ENCODE measurements around the gene ADAMTS9. TPM values are rescaled to one million over a fixed set of nuclear protein-coding genes. Genes with fewer than 3 reads are reported as not detected.

The ADAMTS9 gene
- total and polyA plus RNA-seq, 7 donors = 6.7 to 65.8 (median 16.1) TPM

DNA sequence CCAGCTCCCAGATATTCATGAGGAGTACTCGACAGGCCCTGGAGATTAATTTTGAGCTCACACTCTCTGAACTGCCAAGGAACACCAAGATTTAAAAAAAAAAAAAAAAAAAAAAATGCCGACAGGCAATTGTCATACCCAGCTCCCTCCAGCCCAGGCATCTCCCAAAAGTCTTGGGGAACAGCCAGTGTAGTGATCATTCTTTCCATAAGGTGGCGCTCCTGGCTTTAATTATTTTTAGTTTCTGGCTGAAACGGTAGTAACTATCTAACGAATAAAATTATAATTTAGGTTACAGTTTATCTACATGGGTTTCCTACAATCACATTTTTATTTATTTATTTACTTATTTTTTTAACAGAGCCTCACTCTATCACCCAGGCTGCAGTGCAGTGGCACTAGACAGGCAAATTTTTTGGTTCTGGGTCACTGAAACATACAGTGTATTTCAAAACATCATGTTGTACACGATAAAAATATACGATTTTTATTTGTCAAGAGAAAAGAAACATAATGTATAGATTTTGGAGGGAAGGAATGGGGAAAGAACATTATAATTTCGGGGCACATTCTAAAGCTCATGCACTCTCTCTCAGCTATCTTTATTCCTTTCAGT lies 157.3 kb downstream of the ADAMTS9 start:
- Histone ChIP-seq H3K4me1 (no peaks in the 10 kb centered on the region), H3K9me3 (no peaks in the 10 kb centered on the region), H3K27ac (no peak overlapping the region), H3K36me3 (ENCODE audit: insufficient read depth in 1 of 2, low read depth in 1 of 2) (peaks cover 7 to 49% of the 10 kb centered on the region in 2 donors), H3K27me3 (ENCODE audit: insufficient read depth in 3 of 3, low read length in 2 of 3) (no peaks in the 10 kb centered on the region), H3K4me3 (no peak overlapping the region)
- ATAC-seq = peak in 3 of 4 donors; percentile 25 to 63 (median 53)
- TF ChIP-seq, protein P1, sequence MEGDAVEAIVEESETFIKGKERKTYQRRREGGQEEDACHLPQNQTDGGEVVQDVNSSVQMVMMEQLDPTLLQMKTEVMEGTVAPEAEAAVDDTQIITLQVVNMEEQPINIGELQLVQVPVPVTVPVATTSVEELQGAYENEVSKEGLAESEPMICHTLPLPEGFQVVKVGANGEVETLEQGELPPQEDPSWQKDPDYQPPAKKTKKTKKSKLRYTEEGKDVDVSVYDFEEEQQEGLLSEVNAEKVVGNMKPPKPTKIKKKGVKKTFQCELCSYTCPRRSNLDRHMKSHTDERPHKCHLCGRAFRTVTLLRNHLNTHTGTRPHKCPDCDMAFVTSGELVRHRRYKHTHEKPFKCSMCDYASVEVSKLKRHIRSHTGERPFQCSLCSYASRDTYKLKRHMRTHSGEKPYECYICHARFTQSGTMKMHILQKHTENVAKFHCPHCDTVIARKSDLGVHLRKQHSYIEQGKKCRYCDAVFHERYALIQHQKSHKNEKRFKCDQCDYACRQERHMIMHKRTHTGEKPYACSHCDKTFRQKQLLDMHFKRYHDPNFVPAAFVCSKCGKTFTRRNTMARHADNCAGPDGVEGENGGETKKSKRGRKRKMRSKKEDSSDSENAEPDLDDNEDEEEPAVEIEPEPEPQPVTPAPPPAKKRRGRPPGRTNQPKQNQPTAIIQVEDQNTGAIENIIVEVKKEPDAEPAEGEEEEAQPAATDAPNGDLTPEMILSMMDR (IDR thresholded peaks at IDR 0.05) = peak; percentile 69
- intact Hi-C loops (cut with DNase I) = loop anchor here (5.0 kb wide), 6 partner anchors 82 to 717 kb away; partner anchors contain the start of gene ADAMTS9 (in 1 of the 2)
- DNase-seq = no peak
- WGBS, 3 donors = 22 to 26% (median 26%) methylated on average over 8 of the region's 8 CpGs

- DNase-seq (no peak), ATAC-seq (no peak)
- peaks cover 9 to 66% of the 10 kb centered on the region in 2 donors for H3K36me3 ChIP-seq (ENCODE audit: insufficient read depth in 1 of 2, low read depth in 1 of 2)
- TF ChIP-seq, protein P1 (IDR thresholded peaks at IDR 0.05) = no peak
- no peak overlapping the region for H3K27ac ChIP-seq
- intact Hi-C loops (cut with DNase I) = no loop called here
- no peak overlapping the region for H3K4me3 ChIP-seq
- 62 to 97% (median 65%) methylated on average over 3 of the region's 3 CpGs for WGBS, 3 donors
- no peaks in the 10 kb centered on the region for H3K27me3 ChIP-seq (ENCODE audit: insufficient read depth in 3 of 3, low read length in 2 of 3)
- no peaks in the 10 kb centered on the region for H3K9me3 ChIP-seq
- no peaks in the 10 kb centered on the region for H3K4me1 ChIP-seq
Observed at GRCh38 chr3:64523324-64523723, 164.5 kb downstream of the ADAMTS9 start.

DNA sequence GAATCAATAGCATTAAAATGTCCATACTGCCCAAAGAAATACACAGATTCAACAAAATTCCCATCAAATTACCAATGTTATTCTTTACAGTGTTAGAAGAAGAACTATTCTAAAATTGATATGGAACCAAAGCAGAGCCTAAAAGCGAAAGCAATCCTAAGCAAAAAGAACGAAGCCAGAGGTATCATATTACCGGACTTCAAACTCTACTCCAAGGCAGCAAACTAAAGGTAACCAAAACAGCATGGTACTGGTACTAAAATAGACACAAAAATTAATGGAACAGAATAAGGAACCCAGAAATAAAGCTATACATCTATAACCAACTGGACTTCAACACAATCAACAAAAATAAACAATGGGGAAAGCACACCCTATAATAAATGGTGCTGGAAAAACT lies 167.5 kb downstream of the ADAMTS9 start:
- Histone ChIP-seq H3K4me1 (no peaks in the 10 kb centered on the region), H3K4me3 (peak overlapping the region; percentile 3), H3K27ac (no peak overlapping the region), H3K36me3 (ENCODE audit: insufficient read depth in 1 of 2, low read depth in 1 of 2) (peaks cover 13 to 72% of the 10 kb centered on the region in 2 donors), H3K27me3 (ENCODE audit: insufficient read depth in 3 of 3, low read length in 2 of 3) (no peaks in the 10 kb centered on the region), H3K9me3 (no peaks in the 10 kb centered on the region)
- no peak for DNase-seq
- no peak for ATAC-seq
- 29 to 55% (median 38%) methylated on average over 3 of the region's 3 CpGs for WGBS, 3 donors
- TF ChIP-seq, protein P1 (IDR thresholded peaks at IDR 0.05) = no peak
- intact Hi-C loops (cut with DNase I) = no loop called here

DNA sequence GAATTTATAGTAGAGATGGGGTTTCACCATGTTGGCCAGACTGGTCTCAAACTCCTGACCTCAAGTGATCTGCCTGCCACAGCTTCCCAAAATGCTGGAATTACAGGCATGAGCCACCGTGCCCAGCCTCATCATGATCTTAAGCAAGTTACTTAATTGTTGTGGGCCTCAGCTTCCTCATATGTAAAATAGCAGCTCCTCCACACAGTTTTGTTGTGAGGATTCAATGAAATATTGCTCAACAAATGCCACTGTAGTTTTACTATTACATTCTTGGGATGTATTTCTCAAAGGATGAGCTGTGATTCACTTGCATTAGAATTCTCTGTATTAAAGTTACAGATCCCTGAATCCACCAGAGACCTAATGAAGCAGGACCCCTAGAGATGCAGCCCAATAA lies 168.8 kb downstream of the ADAMTS9 start:
- no peak for DNase-seq
- Histone ChIP-seq H3K27ac (no peak overlapping the region), H3K36me3 (ENCODE audit: insufficient read depth in 1 of 2, low read depth in 1 of 2) (peaks cover 12 to 64% of the 10 kb centered on the region in 2 donors), H3K27me3 (ENCODE audit: insufficient read depth in 3 of 3, low read length in 2 of 3) (no peaks in the 10 kb centered on the region), H3K4me1 (no peaks in the 10 kb centered on the region), H3K9me3 (no peaks in the 10 kb centered on the region), H3K4me3 (no peak overlapping the region)
- 61 to 74% (median 67%) methylated on average over 1 of the region's 1 CpG for WGBS, 3 donors
- no peak for ATAC-seq
- TF ChIP-seq, protein P1 (IDR thresholded peaks at IDR 0.05) = no peak
- intact Hi-C loops (cut with DNase I) = no loop called here

GRCh38 chr3:64518496-64518895 lies 169.3 kb downstream of the ADAMTS9 start:
- intact Hi-C loops (cut with DNase I) = no loop called here
- Histone ChIP-seq H3K27ac (no peak overlapping the region), H3K36me3 (ENCODE audit: insufficient read depth in 1 of 2, low read depth in 1 of 2) (peaks cover 12 to 62% of the 10 kb centered on the region in 2 donors), H3K4me3 (no peak overlapping the region), H3K4me1 (no peaks in the 10 kb centered on the region), H3K27me3 (ENCODE audit: insufficient read depth in 3 of 3, low read length in 2 of 3) (no peaks in the 10 kb centered on the region), H3K9me3 (no peaks in the 10 kb centered on the region)
- ATAC-seq (no peak), DNase-seq (no peak)
- 92 to 97% (median 96%) methylated on average over 6 of the region's 6 CpGs for WGBS, 3 donors
- TF ChIP-seq, protein P1 (IDR thresholded peaks at IDR 0.05) = no peak
